ENCODE measurements around the gene DNM3.

- TF ChIP-seq CTCF (IDR thresholded peaks at IDR 0.05; ENCODE audit: low read depth, low read length, poor library complexity, severe bottlenecking), result no peak
- no peak for TF ChIP-seq EZH2phosphoT487 (IDR thresholded peaks at IDR 0.05; ENCODE audit: borderline replicate concordance, low read length)
Observed at GRCh38 chr1:172453607-172454006, 612.3 kb downstream of the DNM3 start.

Measured in DOHH2 (cell line).